GM19372 (cell line): Measurements from ENCODE around the gene DNAH6.
"Not testable (repeated sequence)": the region's sequence is repeated elsewhere in the genome, so short reads cannot be mapped to it uniquely, and the experiment has no call there.

Experiments
- ATAC-seq: cut with Tn5 transposase; IDR thresholded peaks from one replicate; pipeline ENCODE4 v1.9.1; 2021; ENCODE audit warnings: mild to moderate bottlenecking, low read depth, moderate library complexity; ENCODE audit not compliant: unreplicated experiment

Gene DNAH6

GRCh38 chr2:84498150-84498799 is 18.0 kb upstream of the DNAH6 start:
- no peak for ATAC-seq

- ATAC-seq: not testable (repeated sequence)
Measured at GRCh38 chr2:84511024-84511423, 5.3 kb upstream of the DNAH6 start.

GRCh38 chr2:84515788-84516187 is 510 bp upstream of the DNAH6 start:
- ATAC-seq: no peak

- no peak for ATAC-seq
Measured at GRCh38 chr2:84519332-84519957, 3.1 kb downstream of the DNAH6 start.

GRCh38 chr2:84526562-84526961 is 10.3 kb downstream of the DNAH6 start:
- ATAC-seq: no peak

- ATAC-seq: no peak
Measured at GRCh38 chr2:84527137-84528129, 11.1 kb downstream of the DNAH6 start.

GRCh38 chr2:84532291-84532690 is 16.0 kb downstream of the DNAH6 start:
- ATAC-seq: no peak

GRCh38 chr2:84534225-84534624 is 17.9 kb downstream of the DNAH6 start:
- ATAC-seq: no peak

GRCh38 chr2:84537251-84537650 is 21.0 kb downstream of the DNAH6 start:
- no peak for ATAC-seq

GRCh38 chr2:84539729-84540128 is 23.4 kb downstream of the DNAH6 start:
- no peak for ATAC-seq

GRCh38 chr2:84545005-84545404 is 28.7 kb downstream of the DNAH6 start:
- no peak for ATAC-seq

- ATAC-seq: no peak
Measured at GRCh38 chr2:84546551-84546950, 30.3 kb downstream of the DNAH6 start.

- no peak for ATAC-seq
Measured at GRCh38 chr2:84548303-84548702, 32.0 kb downstream of the DNAH6 start.

- no peak for ATAC-seq
Measured at GRCh38 chr2:84550916-84551315, 34.6 kb downstream of the DNAH6 start.

- ATAC-seq: not testable (repeated sequence)
Measured at GRCh38 chr2:84551526-84551925, 35.2 kb downstream of the DNAH6 start.

- ATAC-seq: no peak
Measured at GRCh38 chr2:84556190-84556589, 39.9 kb downstream of the DNAH6 start.

GRCh38 chr2:84559838-84560237 is 43.5 kb downstream of the DNAH6 start:
- no peak for ATAC-seq

- ATAC-seq: no peak
Measured at GRCh38 chr2:84579661-84580060, 63.4 kb downstream of the DNAH6 start.

- ATAC-seq: no peak
Measured at GRCh38 chr2:84603911-84604310, 87.6 kb downstream of the DNAH6 start.

GRCh38 chr2:84613082-84613481 is 96.8 kb downstream of the DNAH6 start:
- no peak for ATAC-seq

- ATAC-seq: no peak
Measured at GRCh38 chr2:84619794-84620371, 103.6 kb downstream of the DNAH6 start.
